Ovary (tissue), 9 donors: ENCODE measurements around the gene COG5. TPM values are rescaled to one million over a fixed set of nuclear protein-coding genes. Genes with fewer than 3 reads are reported as not detected.

ENCODE experiments used
- DNase-seq, 5 donors: peaks; one replicate each; pipeline ENCODE4 v3.0.0-alpha.2; 2019 to 2020
- H3K27ac ChIP-seq, 2 donors: fragments of 200-600 bp; one replicate each; pipeline versions ENCODE4 v1.5.1 to v1.8.0; 2019 to 2022
- H3K27me3 ChIP-seq: fragments of 200-600 bp; one replicate; pipeline ENCODE4 v1.8.0; 2022
- H3K36me3 ChIP-seq: fragments of 200-600 bp; sonication (generic); one replicate; pipeline ENCODE4 v1.5.1; 2019
- H3K4me1 ChIP-seq: one replicate; pipeline ENCODE4 v1.8.1; 2013; ENCODE audit warnings: mild to moderate bottlenecking, moderate library complexity; ENCODE audit not compliant: insufficient read depth
- H3K4me3 ChIP-seq: fragments of 200-600 bp; sonication (generic); one replicate; pipeline ENCODE4 v1.5.1; 2017
- H3K9me3 ChIP-seq, 2 donors: fragments of 200-600 bp in 1 of 2; sonication (generic) in 1 of 2; one replicate each; pipeline versions ENCODE4 v1.5.1 to v1.8.1; 2013 to 2019; ENCODE audit warnings: mild to moderate bottlenecking in 1 of 2, moderate library complexity in 1 of 2
- CTCF ChIP-seq, 3 donors: fragments of 450-650 bp in 2 of 3; fragments of 200-600 bp in 1 of 3; IDR thresholded peaks; one replicate each; pipeline versions ENCODE4 v1.5.1 to v1.8.0; 2016 to 2022; ENCODE audit warnings: antibody characterized with exemption in 3 of 3, mild to moderate bottlenecking in 1 of 3
- EP300 ChIP-seq: sonication (generic); formaldehyde crosslinking; IDR thresholded peaks from one replicate; pipeline ENCODE4 v1.6.1; 2017; ENCODE audit warnings: antibody characterized with exemption
- POLR2A ChIP-seq: fragments of 450-650 bp; IDR thresholded peaks from one replicate; pipeline ENCODE4 v1.6.1; 2017; ENCODE audit warnings: antibody characterized with exemption, mild to moderate bottlenecking, moderate library complexity
- WGBS, 3 donors: extraction: QIAGEN DNeasy Blood & Tissue Kit in 1 of 3; methylation state at CpG; one replicate each; pipeline versions ENCODE4 v1.1.5 to v1.1.7; 2013 to 2017; 5-methylcytosine and 5-hydroxymethylcytosine counted together
- intact Hi-C, 4 donors: fragments of 100-400 bp; cut with DNase I; formaldehyde crosslinking; loops; one replicate each; pipeline versions ENCODE4 v1.11.0 to v1.15.1; 2022 to 2023
- polyA plus RNA-seq, 2 donors: library from polyadenylated mRNA; stranded (reverse); fragments of 200-250 nt in 1 of 2; fragments of 350-450 nt in 1 of 2; fragmentation: Illumina TruSeq in 1 of 2; extraction: RNeasy Lipid Tissue Mini Kit (QIAGEN cat#74804) in 1 of 2; gene quantifications; one replicate each; pipeline ENCODE4 v1.2.3, GENCODE V29; 2013 to 2014
- total RNA-seq, 7 donors: library from RNA; depleted of rRNA in 2 of 7; stranded (reverse); fragments of >200 nt in 2 of 7; fragmentation: NEBNext Ultra II Directional in 3 of 7; extraction: Animal tissue kit (Norgen Biotek cat#: 25700) in 3 of 7; gene quantifications; one replicate each; pipeline versions ENCODE4 v1.1.0 to v1.2.4, GENCODE V29; 2016 to 2023
- donor health status: DM: no; HTN: no; CAD: no; lungs with moderate emphysema.
- donor health status: DM: no; HTN: no; CAD: no.
- donor health status: Bipolar disorder and iron deficiency.
- donor health status: DM: yes; HTN: yes; CAD: no.
- donor health status: DM: no; HTN: no; CAD: no.
- donor health status: DM: yes; HTN: yes; CAD: no.

COG5 gene
- total and polyA plus RNA-seq, 9 donors = 10.3 to 49.7 (median 37.6) TPM

- 93 to 96% (median 94%) methylated on average over 6 of the region's 6 CpGs for WGBS, 3 donors
- H3K36me3 ChIP-seq = no peaks in the 10 kb centered on the region
- TF ChIP-seq CTCF (IDR thresholded peaks at IDR 0.05) = no peak
- no peak for TF ChIP-seq POLR2A
- no peak for TF ChIP-seq EP300
- intact Hi-C loops = no loop called here
- no peaks in the 10 kb centered on the region for H3K4me1 ChIP-seq
- no peak for DNase-seq
- no peak overlapping the region for H3K27ac ChIP-seq
- H3K9me3 ChIP-seq = no peaks in the 10 kb centered on the region
- no peaks in the 10 kb centered on the region for H3K27me3 ChIP-seq
- H3K4me3 ChIP-seq = no peak overlapping the region
Measured at GRCh38 chr7:107494884-107495283, 68.8 kb downstream of the COG5 start.

GRCh38 chr7:107494315-107494751 is 69.4 kb downstream of the COG5 start:
- intact Hi-C loops = no loop called here
- 87 to 94% (median 89%) methylated on average over 3 of the region's 3 CpGs for WGBS, 3 donors
- H3K27me3 ChIP-seq = no peaks in the 10 kb centered on the region
- H3K4me1 ChIP-seq = no peaks in the 10 kb centered on the region
- H3K36me3 ChIP-seq = no peaks in the 10 kb centered on the region
- DNase-seq = no peak
- no peak overlapping the region for H3K27ac ChIP-seq
- H3K4me3 ChIP-seq = no peak overlapping the region
- H3K9me3 ChIP-seq = no peaks in the 10 kb centered on the region
- TF ChIP-seq POLR2A (no peak), CTCF (IDR thresholded peaks at IDR 0.05) (no peak), EP300 (no peak)

GRCh38 chr7:107492875-107493274 is 70.8 kb downstream of the COG5 start:
- H3K27me3 ChIP-seq = no peaks in the 10 kb centered on the region
- no peak overlapping the region for H3K4me3 ChIP-seq
- H3K4me1 ChIP-seq = no peaks in the 10 kb centered on the region
- TF ChIP-seq POLR2A (no peak), EP300 (no peak), CTCF (IDR thresholded peaks at IDR 0.05) (no peak)
- WGBS, 3 donors = 97 to 99% (median 97%) methylated on average over 2 of the region's 2 CpGs
- H3K27ac ChIP-seq = no peak overlapping the region
- no peak for DNase-seq
- intact Hi-C loops = no loop called here
- H3K36me3 ChIP-seq = no peaks in the 10 kb centered on the region
- H3K9me3 ChIP-seq = no peaks in the 10 kb centered on the region

GRCh38 chr7:107486041-107486440 is 77.7 kb downstream of the COG5 start:
- Histone ChIP-seq H3K9me3 (no peaks in the 10 kb centered on the region), H3K27ac (no peak overlapping the region), H3K4me1 (peaks cover 1% of the 10 kb centered on the region), H3K36me3 (no peaks in the 10 kb centered on the region), H3K4me3 (no peak overlapping the region), H3K27me3 (no peaks in the 10 kb centered on the region)
- intact Hi-C loops = no loop called here
- WGBS, 3 donors = 88 to 89% (median 89%) methylated on average over 3 of the region's 3 CpGs
- TF ChIP-seq POLR2A = no peak
- TF ChIP-seq CTCF (IDR thresholded peaks at IDR 0.05) = no peak
- no peak for TF ChIP-seq EP300
- no peak for DNase-seq
